Loucy (cell line): ENCODE data around the gene CENPB.
A peak's percentile ranks its signal among the peaks of the same experiment; 100 is the strongest.

ENCODE experiments used
- H2AFZ ChIP-seq: fragments of 200-600 bp; sonication (generic); 2 replicates; pipeline ENCODE4 v1.6.0; 2016; ENCODE audit warnings: antibody characterized with exemption, mild to moderate bottlenecking, low read length, moderate library complexity
- H3F3A ChIP-seq: fragments of 200-600 bp; 2 replicates; pipeline ENCODE4 v1.6.0; 2016; ENCODE audit warnings: antibody characterized with exemption, low read depth, mild to moderate bottlenecking
- H3K27me3 ChIP-seq: fragments of 200-600 bp; sonication (generic); 2 replicates; pipeline ENCODE4 v1.6.1; 2014; ENCODE audit warnings: low read length, mild to moderate bottlenecking; ENCODE audit not compliant: insufficient read depth, poor library complexity, severe bottlenecking
- H3K36me3 ChIP-seq: fragments of 200-600 bp; sonication (generic); 2 replicates; pipeline ENCODE4 v1.6.1; 2016; ENCODE audit warnings: low read length; ENCODE audit not compliant: insufficient read depth
- H3K4me1 ChIP-seq: fragments of 200-600 bp; sonication (generic); 2 replicates; pipeline ENCODE4 v1.5.1; 2014; ENCODE audit warnings: low read length, mild to moderate bottlenecking; ENCODE audit not compliant: insufficient read depth, poor library complexity, severe bottlenecking
- H3K4me2 ChIP-seq: fragments of 200-600 bp; sonication (generic); 2 replicates; pipeline ENCODE4 v1.6.0; 2014; ENCODE audit warnings: antibody characterized with exemption, low read length, low read depth, mild to moderate bottlenecking; ENCODE audit not compliant: poor library complexity, severe bottlenecking
- H3K4me3 ChIP-seq: fragments of 200-600 bp; sonication (generic); 2 replicates; pipeline ENCODE4 v1.5.1; 2014; ENCODE audit warnings: low read length, mild to moderate bottlenecking, mixed read lengths; ENCODE audit not compliant: poor library complexity, severe bottlenecking
- H3K79me2 ChIP-seq: fragments of 200-600 bp; sonication (generic); 2 replicates; pipeline ENCODE4 v1.6.1; 2014; ENCODE audit warnings: low read length; ENCODE audit not compliant: insufficient read depth
- H3K9ac ChIP-seq: fragments of 200-600 bp; sonication (generic); 2 replicates; pipeline ENCODE4 v1.6.0; 2014; ENCODE audit warnings: mild to moderate bottlenecking, low read depth, low read length, moderate library complexity; ENCODE audit not compliant: poor library complexity, severe bottlenecking
- H3K9me2 ChIP-seq: fragments of 200-600 bp; sonication (generic); replicated peaks from 2 replicates; pipeline ENCODE4 v1.6.1; 2016; ENCODE audit warnings: low read depth, low read length, mixed read lengths
- H3K9me3 ChIP-seq: fragments of 200-600 bp; sonication (generic); 2 replicates; pipeline ENCODE4 v1.6.1; 2014; ENCODE audit warnings: mild to moderate bottlenecking, antibody characterized with exemption, low read length, low read depth; ENCODE audit not compliant: insufficient read depth
- H4K20me1 ChIP-seq: fragments of 200-600 bp; sonication (generic); 2 replicates; pipeline ENCODE4 v1.6.0; 2014; ENCODE audit warnings: antibody characterized with exemption, low read length, mild to moderate bottlenecking; ENCODE audit not compliant: insufficient read depth, poor library complexity, severe bottlenecking
- CTCF ChIP-seq: fragments of 200-600 bp; sonication (generic); conservative IDR thresholded peaks from 2 replicates; pipeline ENCODE4 v1.5.1; 2014; ENCODE audit warnings: mild to moderate bottlenecking, antibody characterized with exemption, low read length
- EZH2phosphoT487 ChIP-seq: fragments of 200-600 bp; IDR thresholded peaks from 2 replicates; pipeline ENCODE4 v1.6.1; 2018; ENCODE audit warnings: antibody characterized with exemption, mild to moderate bottlenecking, moderate library complexity, borderline replicate concordance

Gene CENPB

GRCh38 chr20:3800256-3800877 lies 13.8 kb upstream of the CENPB start:
- H3F3A ChIP-seq: no peaks in the 10 kb centered on the region
- H3K4me2 ChIP-seq: no peak overlapping the region
- peaks cover 37% of the 10 kb centered on the region for H3K4me1 ChIP-seq
- H2AFZ ChIP-seq: no peak overlapping the region
- no peaks in the 10 kb centered on the region for H3K9me3 ChIP-seq
- TF ChIP-seq CTCF (no peak), EZH2phosphoT487 (no peak)
- H3K9me2 ChIP-seq: no peaks in the 10 kb centered on the region
- no peak overlapping the region for H3K9ac ChIP-seq
- peaks cover 59% of the 10 kb centered on the region for H3K79me2 ChIP-seq
- peaks cover 31% of the 10 kb centered on the region for H4K20me1 ChIP-seq
- no peaks in the 10 kb centered on the region for H3K27me3 ChIP-seq
- peaks cover 54% of the 10 kb centered on the region; the same call in 1 of the 2 replicates for H3K36me3 ChIP-seq
- H3K4me3 ChIP-seq: no peak overlapping the region

DNA sequence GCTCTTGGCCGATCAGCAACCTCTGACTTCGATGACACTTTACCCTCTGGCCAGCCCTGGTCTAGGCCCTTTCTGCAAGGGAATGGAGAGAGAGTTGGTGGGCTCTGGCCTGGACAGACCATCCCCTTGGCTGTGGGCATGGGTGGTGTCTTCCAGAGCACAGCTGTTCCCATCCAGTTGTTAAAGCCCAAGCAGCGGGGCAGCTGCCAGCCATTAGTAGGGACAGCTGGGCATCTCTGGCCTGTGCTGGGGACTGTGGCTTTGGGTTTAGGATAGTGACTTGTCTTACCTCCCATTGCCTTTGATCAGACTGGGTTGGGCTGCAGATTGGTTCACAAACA lies 12.3 kb upstream of the CENPB start:
- no peaks in the 10 kb centered on the region for H3K9me3 ChIP-seq
- H3K36me3 ChIP-seq: peaks cover 39% of the 10 kb centered on the region; the same call in 1 of the 2 replicates
- peak overlapping the region; percentile 98 for H3K4me3 ChIP-seq
- no peaks in the 10 kb centered on the region for H3F3A ChIP-seq
- peak overlapping the region; percentile 88 for H3K4me2 ChIP-seq
- no peak for TF ChIP-seq CTCF
- no peak overlapping the region for H2AFZ ChIP-seq
- peaks cover 45% of the 10 kb centered on the region for H3K4me1 ChIP-seq
- peaks cover 59% of the 10 kb centered on the region for H3K79me2 ChIP-seq
- H3K9ac ChIP-seq: peak overlapping the region; percentile 91
- H3K9me2 ChIP-seq: no peaks in the 10 kb centered on the region
- H4K20me1 ChIP-seq: peaks cover 31% of the 10 kb centered on the region
- no peaks in the 10 kb centered on the region for H3K27me3 ChIP-seq

GRCh38 chr20:3798373-3798768 lies 11.8 kb upstream of the CENPB start:
- Histone ChIP-seq H3K79me2 (peaks cover 59% of the 10 kb centered on the region), H3K4me3 (peak overlapping the region; percentile 98), H3K9ac (peak overlapping the region; percentile 91), H3K27me3 (no peaks in the 10 kb centered on the region), H3F3A (no peaks in the 10 kb centered on the region), H3K9me3 (no peaks in the 10 kb centered on the region), H4K20me1 (peaks cover 31% of the 10 kb centered on the region), H3K36me3 (peaks cover 34% of the 10 kb centered on the region; the same call in 1 of the 2 replicates), H3K4me2 (peak overlapping the region; percentile 88), H3K9me2 (no peaks in the 10 kb centered on the region), H2AFZ (no peak overlapping the region), H3K4me1 (peaks cover 45% of the 10 kb centered on the region)
- no peak for TF ChIP-seq CTCF
- no peak for TF ChIP-seq EZH2phosphoT487
